HepG2 (cell line): ENCODE measurements around the gene FAM174C. TPM values are rescaled to one million over a fixed set of nuclear protein-coding genes. Genes with fewer than 3 reads are reported as not detected.

Experiments
- ATF7 ChIP-seq, 2 experiments: fragments of 450-650 bp in 1 of 2; sonication (generic) in 1 of 2; formaldehyde crosslinking in 1 of 2; IDR thresholded peaks; 2 replicates each; pipeline versions ENCODE4 v1.4.0 to v1.6.1; 2016 to 2020; ENCODE audit warnings: antibody characterized with exemption in 1 of 2, mild to moderate bottlenecking in 1 of 2, missing genetic modification reagents in 1 of 2
- KDM6A ChIP-seq: IDR thresholded peaks from 2 replicates; pipeline ENCODE4 v1.6.1; 2016; ENCODE audit warnings: low read depth
- POLR2G ChIP-seq: fragments of 200-400 bp; formaldehyde crosslinking; IDR thresholded peaks from 2 replicates; pipeline ENCODE4 v1.6.1; 2018; ENCODE audit warnings: mild to moderate bottlenecking, low read depth, low read length, moderate library complexity
- PRPF4 ChIP-seq: fragments of 200-400 bp; formaldehyde crosslinking; IDR thresholded peaks from 2 replicates; pipeline ENCODE4 v1.6.1; 2016; ENCODE audit warnings: low read length, low read depth; ENCODE audit not compliant: poor library complexity, severe bottlenecking
- SCMH1 ChIP-seq: sonication (generic); formaldehyde crosslinking; IDR thresholded peaks from 2 replicates; pipeline ENCODE4 v1.9.0; 2021; ENCODE audit warnings: missing genetic modification reagents, mild to moderate bottlenecking, borderline replicate concordance
- TAF1 ChIP-seq: sonication (generic); formaldehyde crosslinking; IDR thresholded peaks from 2 replicates; pipeline ENCODE4 v1.4.0; 2020; ENCODE audit warnings: missing genetic modification reagents
- TARDBP ChIP-seq: sonication (generic); formaldehyde crosslinking; IDR thresholded peaks from 2 replicates; pipeline ENCODE4 v1.8.0; 2022; ENCODE audit warnings: mild to moderate bottlenecking, missing genetic modification reagents
- TCF12 ChIP-seq, 2 experiments: fragments of 450-650 bp in 1 of 2; sonication (generic) in 1 of 2; formaldehyde crosslinking in 1 of 2; IDR thresholded peaks; 2 replicates each; pipeline versions ENCODE4 v1.6.1 to v1.8.0; 2017 to 2022; ENCODE audit warnings: antibody characterized with exemption in 1 of 2, mild to moderate bottlenecking in 1 of 2, missing genetic modification reagents in 1 of 2, moderate library complexity in 1 of 2
- ZNF101 ChIP-seq: sonication (generic); formaldehyde crosslinking; IDR thresholded peaks from 2 replicates; pipeline ENCODE4 v1.4.0; 2020; ENCODE audit warnings: mild to moderate bottlenecking, low read depth, missing genetic modification reagents, borderline replicate concordance
- ZNF589 ChIP-seq: sonication (generic); formaldehyde crosslinking; conservative IDR thresholded peaks from 2 replicates; pipeline ENCODE4 v1.8.0; 2022; ENCODE audit warnings: mild to moderate bottlenecking, moderate library complexity, missing genetic modification reagents
- ZNF660 ChIP-seq: sonication (generic); formaldehyde crosslinking; IDR thresholded peaks from 2 replicates; pipeline ENCODE4 v1.5.1; 2020; ENCODE audit warnings: mild to moderate bottlenecking, low read depth, missing genetic modification reagents, borderline replicate concordance
- ZNF747 ChIP-seq: sonication (generic); formaldehyde crosslinking; IDR thresholded peaks from 2 replicates; pipeline ENCODE4 v1.8.1; 2023; ENCODE audit warnings: missing genetic modification reagents, mild to moderate bottlenecking, borderline replicate concordance
- polyA plus RNA-seq, 8 experiments: library from polyadenylated mRNA; depleted of rRNA in 3 of 8; stranded (reverse) in 7 of 8; unstranded in 1 of 8; fragments of >200 nt; fragmentation: Illumina TruSeq in 4 of 8; extraction: Trizol in 4 of 8; gene quantifications; 2 replicates each; pipeline versions ENCODE4 v1.2.1 to v1.2.3, GENCODE V29; 2011 to 2016; ENCODE audit warnings: low read depth in 4 of 8, missing spikeins in 1 of 8, mixed read lengths in 1 of 8; ENCODE audit not compliant: insufficient read depth in 1 of 8
- total RNA-seq, 5 experiments: library from RNA; depleted of rRNA; stranded (reverse); fragments of >200 nt; fragmentation: Illumina TruSeq; extraction: Trizol; gene quantifications; 2 replicates each; pipeline ENCODE4 v1.2.3, GENCODE V29; 2016; ENCODE audit warnings: low read depth in 1 of 5
- TF ChIP-seq, protein P1 (sequence below): sonication (generic); formaldehyde crosslinking; conservative IDR thresholded peaks from 2 replicates; pipeline ENCODE4 v1.4.0; 2020; ENCODE audit warnings: mild to moderate bottlenecking, missing genetic modification reagents, moderate library complexity
- TF ChIP-seq, protein P2 (sequence below): sonication (generic); formaldehyde crosslinking; IDR thresholded peaks from 2 replicates; pipeline ENCODE4 v1.4.0; 2020; ENCODE audit warnings: missing genetic modification reagents, borderline replicate concordance
- TF ChIP-seq, protein P3 (sequence below), 2 experiments: sonication (generic) in 1 of 2; formaldehyde crosslinking in 1 of 2; IDR thresholded peaks; 2 replicates each; pipeline versions ENCODE4 v1.4.0 to v1.6.1; 2016 to 2020; ENCODE audit warnings: borderline replicate concordance in 1 of 2, low read depth in 1 of 2, mild to moderate bottlenecking in 1 of 2, missing genetic modification reagents in 1 of 2

Gene FAM174C
- total and polyA plus RNA-seq, 2 of the 13 experiments (the other 11 are each of a cell fraction or from before 2014, with no cell fraction given) = 19.5 to 31.3 TPM

DNA sequence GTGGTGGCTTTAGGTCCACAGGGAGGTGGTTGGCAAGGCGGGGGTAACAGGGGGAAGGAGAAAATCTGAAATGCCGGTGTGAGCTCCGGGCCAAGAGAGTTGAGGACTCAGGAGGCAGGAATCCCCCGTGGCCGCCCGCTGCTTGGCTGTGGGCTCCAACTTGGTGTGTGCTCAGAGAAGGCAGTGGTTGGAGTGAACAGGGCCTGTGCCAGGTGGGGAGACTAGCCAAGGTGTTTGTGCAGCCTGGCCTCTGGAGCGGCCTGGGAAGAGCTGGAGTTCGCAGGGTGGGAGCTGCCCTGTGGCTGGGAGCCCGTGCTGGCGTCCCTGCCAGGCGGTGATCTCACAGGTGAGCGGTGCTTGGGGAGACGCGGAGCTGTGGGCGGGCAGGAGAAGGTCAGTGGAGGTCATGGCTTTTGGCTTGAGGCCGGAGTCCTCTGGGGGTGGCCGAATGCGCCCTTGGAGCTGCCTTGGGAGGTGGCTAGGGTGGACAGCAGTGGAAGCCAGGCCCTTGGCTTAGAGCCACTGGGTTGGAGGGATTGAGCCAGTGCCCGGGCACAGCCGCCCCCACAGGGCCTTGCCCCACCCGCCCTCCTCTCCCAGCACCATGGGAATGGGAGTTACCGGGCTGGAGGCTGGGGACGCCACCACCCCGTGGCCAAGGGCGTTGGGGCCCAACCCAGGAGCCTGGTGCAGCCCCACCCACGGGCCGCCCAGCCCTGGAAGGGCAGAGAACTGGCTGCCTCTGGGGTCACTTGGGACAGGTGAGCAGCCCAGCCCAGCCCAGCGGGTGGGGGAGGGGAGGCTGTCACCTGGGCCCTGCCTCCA lies 13.3 kb upstream of the FAM174C start (continued):
- TF ChIP-seq, protein P1, sequence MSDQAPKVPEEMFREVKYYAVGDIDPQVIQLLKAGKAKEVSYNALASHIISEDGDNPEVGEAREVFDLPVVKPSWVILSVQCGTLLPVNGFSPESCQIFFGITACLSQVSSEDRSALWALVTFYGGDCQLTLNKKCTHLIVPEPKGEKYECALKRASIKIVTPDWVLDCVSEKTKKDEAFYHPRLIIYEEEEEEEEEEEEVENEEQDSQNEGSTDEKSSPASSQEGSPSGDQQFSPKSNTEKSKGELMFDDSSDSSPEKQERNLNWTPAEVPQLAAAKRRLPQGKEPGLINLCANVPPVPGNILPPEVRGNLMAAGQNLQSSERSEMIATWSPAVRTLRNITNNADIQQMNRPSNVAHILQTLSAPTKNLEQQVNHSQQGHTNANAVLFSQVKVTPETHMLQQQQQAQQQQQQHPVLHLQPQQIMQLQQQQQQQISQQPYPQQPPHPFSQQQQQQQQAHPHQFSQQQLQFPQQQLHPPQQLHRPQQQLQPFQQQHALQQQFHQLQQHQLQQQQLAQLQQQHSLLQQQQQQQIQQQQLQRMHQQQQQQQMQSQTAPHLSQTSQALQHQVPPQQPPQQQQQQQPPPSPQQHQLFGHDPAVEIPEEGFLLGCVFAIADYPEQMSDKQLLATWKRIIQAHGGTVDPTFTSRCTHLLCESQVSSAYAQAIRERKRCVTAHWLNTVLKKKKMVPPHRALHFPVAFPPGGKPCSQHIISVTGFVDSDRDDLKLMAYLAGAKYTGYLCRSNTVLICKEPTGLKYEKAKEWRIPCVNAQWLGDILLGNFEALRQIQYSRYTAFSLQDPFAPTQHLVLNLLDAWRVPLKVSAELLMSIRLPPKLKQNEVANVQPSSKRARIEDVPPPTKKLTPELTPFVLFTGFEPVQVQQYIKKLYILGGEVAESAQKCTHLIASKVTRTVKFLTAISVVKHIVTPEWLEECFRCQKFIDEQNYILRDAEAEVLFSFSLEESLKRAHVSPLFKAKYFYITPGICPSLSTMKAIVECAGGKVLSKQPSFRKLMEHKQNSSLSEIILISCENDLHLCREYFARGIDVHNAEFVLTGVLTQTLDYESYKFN = no peak
- TF ChIP-seq ZNF660 (CRISPR knock-in tag) (no peak), TAF1 (CRISPR knock-in tag) (0 out of 2 replicates have a peak, but pooled peaks have one; percentile 19), TARDBP (CRISPR knock-in tag) (no peak), POLR2G (peak; percentile 57; the same call in 1 of the 2 replicates), ZNF589 (CRISPR knock-in tag) (no peak), ZNF747 (no peak), ZNF101 (CRISPR knock-in tag) (no peak), PRPF4 (no peak), ATF7 (IDR thresholded peaks at IDR 0.05) (no peak), ATF7 (CRISPR knock-in tag; IDR thresholded peaks at IDR 0.05) (no peak), TCF12 (IDR thresholded peaks at IDR 0.05) (no peak), TCF12 (CRISPR knock-in tag; IDR thresholded peaks at IDR 0.05) (0 out of 2 replicates have a peak, but pooled peaks have one; percentile 8), KDM6A (CRISPR knock-in tag) (0 out of 2 replicates have a peak, but pooled peaks have one; percentile 7), SCMH1 (CRISPR knock-in tag) (no peak)
- TF ChIP-seq, protein P2, sequence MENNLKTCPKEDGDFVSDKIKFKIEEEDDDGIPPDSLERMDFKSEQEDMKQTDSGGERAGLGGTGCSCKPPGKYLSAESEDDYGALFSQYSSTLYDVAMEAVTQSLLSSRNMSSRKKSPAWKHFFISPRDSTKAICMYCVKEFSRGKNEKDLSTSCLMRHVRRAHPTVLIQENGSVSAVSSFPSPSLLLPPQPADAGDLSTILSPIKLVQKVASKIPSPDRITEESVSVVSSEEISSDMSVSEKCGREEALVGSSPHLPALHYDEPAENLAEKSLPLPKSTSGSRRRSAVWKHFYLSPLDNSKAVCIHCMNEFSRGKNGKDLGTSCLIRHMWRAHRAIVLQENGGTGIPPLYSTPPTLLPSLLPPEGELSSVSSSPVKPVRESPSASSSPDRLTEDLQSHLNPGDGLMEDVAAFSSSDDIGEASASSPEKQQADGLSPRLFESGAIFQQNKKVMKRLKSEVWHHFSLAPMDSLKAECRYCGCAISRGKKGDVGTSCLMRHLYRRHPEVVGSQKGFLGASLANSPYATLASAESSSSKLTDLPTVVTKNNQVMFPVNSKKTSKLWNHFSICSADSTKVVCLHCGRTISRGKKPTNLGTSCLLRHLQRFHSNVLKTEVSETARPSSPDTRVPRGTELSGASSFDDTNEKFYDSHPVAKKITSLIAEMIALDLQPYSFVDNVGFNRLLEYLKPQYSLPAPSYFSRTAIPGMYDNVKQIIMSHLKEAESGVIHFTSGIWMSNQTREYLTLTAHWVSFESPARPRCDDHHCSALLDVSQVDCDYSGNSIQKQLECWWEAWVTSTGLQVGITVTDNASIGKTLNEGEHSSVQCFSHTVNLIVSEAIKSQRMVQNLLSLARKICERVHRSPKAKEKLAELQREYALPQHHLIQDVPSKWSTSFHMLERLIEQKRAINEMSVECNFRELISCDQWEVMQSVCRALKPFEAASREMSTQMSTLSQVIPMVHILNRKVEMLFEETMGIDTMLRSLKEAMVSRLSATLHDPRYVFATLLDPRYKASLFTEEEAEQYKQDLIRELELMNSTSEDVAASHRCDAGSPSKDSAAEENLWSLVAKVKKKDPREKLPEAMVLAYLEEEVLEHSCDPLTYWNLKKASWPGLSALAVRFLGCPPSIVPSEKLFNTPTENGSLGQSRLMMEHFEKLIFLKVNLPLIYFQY (CRISPR knock-in tag) = no peak
- TF ChIP-seq, protein P3, sequence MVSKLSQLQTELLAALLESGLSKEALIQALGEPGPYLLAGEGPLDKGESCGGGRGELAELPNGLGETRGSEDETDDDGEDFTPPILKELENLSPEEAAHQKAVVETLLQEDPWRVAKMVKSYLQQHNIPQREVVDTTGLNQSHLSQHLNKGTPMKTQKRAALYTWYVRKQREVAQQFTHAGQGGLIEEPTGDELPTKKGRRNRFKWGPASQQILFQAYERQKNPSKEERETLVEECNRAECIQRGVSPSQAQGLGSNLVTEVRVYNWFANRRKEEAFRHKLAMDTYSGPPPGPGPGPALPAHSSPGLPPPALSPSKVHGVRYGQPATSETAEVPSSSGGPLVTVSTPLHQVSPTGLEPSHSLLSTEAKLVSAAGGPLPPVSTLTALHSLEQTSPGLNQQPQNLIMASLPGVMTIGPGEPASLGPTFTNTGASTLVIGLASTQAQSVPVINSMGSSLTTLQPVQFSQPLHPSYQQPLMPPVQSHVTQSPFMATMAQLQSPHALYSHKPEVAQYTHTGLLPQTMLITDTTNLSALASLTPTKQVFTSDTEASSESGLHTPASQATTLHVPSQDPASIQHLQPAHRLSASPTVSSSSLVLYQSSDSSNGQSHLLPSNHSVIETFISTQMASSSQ (IDR thresholded peaks at IDR 0.05; ENCODE audit: low read depth) = no peak
- TF ChIP-seq, protein P3 (CRISPR knock-in tag; IDR thresholded peaks at IDR 0.05; ENCODE audit: borderline replicate concordance) = no peak
